K562 (cell line): ENCODE data around the gene UTP4.

Experiments
- TCF3 ChIP-seq: sonication (generic); formaldehyde crosslinking; IDR thresholded peaks from 2 replicates; pipeline ENCODE4 v1.4.0; 2020; ENCODE audit warnings: mild to moderate bottlenecking, missing genetic modification reagents
- YY1 ChIP-seq, 3 experiments: IDR thresholded peaks; 2 replicates each; pipeline ENCODE4 v1.6.1; 2011; ENCODE audit warnings: low read length in 2 of 3, mild to moderate bottlenecking in 2 of 3, moderate library complexity in 2 of 3, borderline replicate concordance in 1 of 3, control low read depth in 1 of 3, low read depth in 1 of 3; ENCODE audit not compliant: insufficient read depth in 3 of 3, insufficient replicate concordance in 2 of 3, control insufficient read depth in 1 of 3, insufficient read length in 1 of 3; ENCODE audit errors: extremely low read depth in 1 of 3
- TF ChIP-seq, protein P1 (sequence below): sonication (generic); formaldehyde crosslinking; IDR thresholded peaks from 2 replicates; pipeline ENCODE4 v1.9.0; 2022; ENCODE audit warnings: mild to moderate bottlenecking, missing genetic modification reagents

DNA sequence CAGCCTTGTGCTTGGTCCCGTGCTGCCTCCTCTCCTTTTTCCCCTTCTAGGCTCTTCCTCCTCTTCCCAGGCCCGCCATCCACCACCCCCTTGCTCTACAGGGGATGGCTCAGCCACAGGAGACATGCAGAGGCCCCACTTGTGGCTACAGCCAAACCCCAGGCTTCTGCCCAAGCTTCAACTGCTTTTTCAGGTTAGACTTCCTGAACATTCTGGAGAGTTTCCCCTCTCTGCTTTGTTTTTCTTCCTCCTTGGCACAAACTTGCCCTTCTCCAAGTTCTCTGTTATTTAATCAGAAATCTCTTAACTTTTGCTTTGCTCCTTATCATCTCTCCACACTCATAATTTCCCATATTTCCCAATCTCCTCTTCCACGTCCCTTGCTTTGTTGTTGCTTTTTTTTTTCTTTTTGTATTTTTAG lies 45.3 kb upstream of the UTP4 start:
- TF ChIP-seq TCF3 (CRISPR knock-in tag) (no peak), YY1 (IDR thresholded peaks at IDR 0.05; ENCODE audit: borderline replicate concordance in 1 of 3, control insufficient read depth in 1 of 3, extremely low read depth in 1 of 3, insufficient read depth in 3 of 3, insufficient read length in 1 of 3, insufficient replicate concordance in 2 of 3, low read depth in 1 of 3, low read length in 2 of 3) (no peak)
- TF ChIP-seq, protein P1, sequence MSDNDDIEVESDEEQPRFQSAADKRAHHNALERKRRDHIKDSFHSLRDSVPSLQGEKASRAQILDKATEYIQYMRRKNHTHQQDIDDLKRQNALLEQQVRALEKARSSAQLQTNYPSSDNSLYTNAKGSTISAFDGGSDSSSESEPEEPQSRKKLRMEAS (CRISPR knock-in tag), result no peak
